ENCODE results near the gene HLA-DPB1. TPM values are rescaled to one million over a fixed set of nuclear protein-coding genes. Genes with fewer than 3 reads are reported as not detected.
A peak's percentile ranks its signal among the peaks of the same experiment; 100 is the strongest.
"Not testable (repeated sequence)": the region's sequence is repeated elsewhere in the genome, so short reads cannot be mapped to it uniquely, and the experiment has no call there.

Gene HLA-DPB1
- total and polyA plus RNA-seq, 9 of the 15 experiments (the other 6 are each of a cell fraction or from before 2014, with no cell fraction given), result 0.07 to 1.2 (median 0.51) TPM

- no peak for TF ChIP-seq MTF1 (CRISPR knock-in tag; IDR thresholded peaks at IDR 0.05; ENCODE audit: borderline replicate concordance)
- no peak for TF ChIP-seq ZNF77 (CRISPR knock-in tag; IDR thresholded peaks at IDR 0.05)
- no peak for TF ChIP-seq ZNF282 (CRISPR knock-in tag; IDR thresholded peaks at IDR 0.05)
- TF ChIP-seq CBX8 (IDR thresholded peaks at IDR 0.05; ENCODE audit: borderline replicate concordance, extremely low read depth, low read depth, low read length, poor library complexity, severe bottlenecking), result no peak
- no peak for TF ChIP-seq PPARD (CRISPR knock-in tag; IDR thresholded peaks at IDR 0.05)
- TF ChIP-seq ZNF253 (CRISPR knock-in tag; conservative IDR thresholded peaks at IDR 0.05), result no peak
Observed at GRCh38 chr6:33095681-33096080, 19.9 kb downstream of the HLA-DPB1 start (continued).

GRCh38 chr6:33101121-33101737, 25.4 kb downstream of the HLA-DPB1 start:
- ATAC-seq; H3K4me2 ChIP-seq (ENCODE audit: insufficient read depth, low read length); FAIRE-seq; POLR2A ChIA-PET; H3K4me1 ChIP-seq (replicated peaks in 1 of 2; ENCODE audit: control insufficient read depth in 2 of 2, insufficient read depth in 2 of 2, low read length in 2 of 2); in situ Hi-C loops (cut with MboI); H3K4me3 ChIP-seq; H3K79me2 ChIP-seq (ENCODE audit: control insufficient read depth, insufficient read depth, low read length); H3K9ac ChIP-seq (ENCODE audit: insufficient read depth in 1 of 2, low read depth in 2 of 2, low read length in 2 of 2); H2AFZ ChIP-seq (ENCODE audit: low read depth, low read length); H3K9me1 ChIP-seq (ENCODE audit: control insufficient read depth, insufficient read depth, low read length); H4K20me1 ChIP-seq (replicated peaks; ENCODE audit: control insufficient read depth, insufficient read depth, low read length); H3K9me3 ChIP-seq (replicated peaks; ENCODE audit: control insufficient read depth, insufficient read depth, low read depth, low read length); H3K36me3 ChIP-seq (ENCODE audit: control insufficient read depth, insufficient read depth, low read length); H3K27me3 ChIP-seq (ENCODE audit: control insufficient read depth in 2 of 2, insufficient read depth in 2 of 2, low read length in 2 of 2); intact Hi-C loops (cut with micrococcal nuclease); BruUV-seq (replicated peaks); H3K27ac ChIP-seq (ENCODE audit: extremely low read depth, low read depth, low read length); CTCF ChIA-PET (ENCODE audit: low intra/inter-chr PET ratio); DNase-seq (ENCODE audit: extremely low read depth in 1 of 4, low spot score in 3 of 4); TF ChIP-seq JUN (CRISPR knock-in tag; IDR thresholded peaks at IDR 0.05; ENCODE audit: borderline replicate concordance): not testable (repeated sequence)
- 0% methylated on average over 5 of the region's 5 CpGs for WGBS (ENCODE audit: insufficient coverage, low coverage, missing lambda C conversion rate)
- TF ChIP-seq ZEB2 (IDR thresholded peaks at IDR 0.05), result peak; percentile 65; the same call in 1 of the 2 replicates
- 0 out of 2 replicates have a peak, but pooled peaks have one; percentile 61 for TF ChIP-seq CBX1 (IDR thresholded peaks at IDR 0.05; ENCODE audit: low read depth)
- peak in 1 of 2 experiments; percentile 93; a peak in 2 of 3 replicates for TF ChIP-seq CBX3 (IDR thresholded peaks at IDR 0.05; ENCODE audit: borderline replicate concordance in 1 of 2, low read length in 2 of 2)
- peak; percentile 91 for TF ChIP-seq ZNF280B (CRISPR knock-in tag; IDR thresholded peaks at IDR 0.05)
- peak in 1 of 2 experiments; percentile 56; a peak in 1 of 4 replicates for TF ChIP-seq TRIM24 (IDR thresholded peaks at IDR 0.05)
- TF ChIP-seq JUN (IDR thresholded peaks at IDR 0.05; ENCODE audit: borderline replicate concordance, low read depth, low read length), result peak; percentile 56; the same call in 1 of the 2 replicates
- TF ChIP-seq EP300 (IDR thresholded peaks at IDR 0.05; ENCODE audit: low read length), result peak; percentile 16; the same call in 1 of the 2 replicates
- TF ChIP-seq CBX5 (IDR thresholded peaks at IDR 0.05; ENCODE audit: borderline replicate concordance, low read depth), result peak; percentile 91
- TF ChIP-seq TRIM28 (IDR thresholded peaks at IDR 0.05), result peak; percentile 96
- TF ChIP-seq ZNF280A (IDR thresholded peaks at IDR 0.05; ENCODE audit: low read depth, partially characterized antibody), result peak; percentile 92

Measured in K562 (cell line).